Testis (tissue), 2 donors: ENCODE data around the gene NEBL.

ENCODE experiments used
- CTCF ChIP-seq, 3 experiments: fragments of 450-650 bp in 2 of 3; fragments of 200-600 bp in 1 of 3; sonication (generic) in 1 of 3; IDR thresholded peaks; one replicate each; pipeline ENCODE4 v1.5.1; 2016 to 2019; ENCODE audit warnings: antibody characterized with exemption in 3 of 3, mild to moderate bottlenecking in 2 of 3, moderate library complexity in 1 of 3
- POLR2A ChIP-seq: fragments of 450-650 bp; IDR thresholded peaks from one replicate; pipeline ENCODE4 v1.6.1; 2017; ENCODE audit warnings: antibody characterized with exemption, mild to moderate bottlenecking, moderate library complexity

- TF ChIP-seq CTCF (IDR thresholded peaks at IDR 0.05) (no peak), POLR2A (no peak)
Observed at GRCh38 chr10:20874261-20874660, 22.9 kb downstream of the NEBL start.
